IPS DF 19.7 (cell line): ENCODE measurements around the gene PTPRN2.

Experiments
- DNase-seq: peaks from one replicate; pipeline ENCODE4 v3.0.0-alpha.2; 2013; ENCODE audit warnings: low read depth, low spot score

Gene PTPRN2

DNA sequence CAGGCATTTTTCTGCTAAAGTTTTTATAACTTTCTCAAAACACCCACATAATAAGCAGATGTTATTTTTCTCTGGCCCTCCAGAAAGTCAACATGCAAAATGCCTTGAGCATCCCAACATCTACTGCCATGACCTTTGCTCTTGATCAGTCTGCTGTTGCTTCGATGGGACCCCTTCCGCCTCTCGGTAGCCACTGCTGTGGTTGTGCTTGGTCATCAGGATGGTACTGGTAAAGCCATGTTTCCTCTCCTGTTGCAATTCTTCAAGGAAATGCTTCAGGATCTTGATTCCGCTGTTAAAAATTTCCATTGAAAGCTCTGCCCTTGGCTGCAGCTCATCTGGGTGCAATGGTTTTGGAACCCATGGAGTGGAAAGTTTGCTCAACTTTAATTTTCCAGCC lies 717.8 kb downstream of the PTPRN2 start:
- no peak for DNase-seq

DNA sequence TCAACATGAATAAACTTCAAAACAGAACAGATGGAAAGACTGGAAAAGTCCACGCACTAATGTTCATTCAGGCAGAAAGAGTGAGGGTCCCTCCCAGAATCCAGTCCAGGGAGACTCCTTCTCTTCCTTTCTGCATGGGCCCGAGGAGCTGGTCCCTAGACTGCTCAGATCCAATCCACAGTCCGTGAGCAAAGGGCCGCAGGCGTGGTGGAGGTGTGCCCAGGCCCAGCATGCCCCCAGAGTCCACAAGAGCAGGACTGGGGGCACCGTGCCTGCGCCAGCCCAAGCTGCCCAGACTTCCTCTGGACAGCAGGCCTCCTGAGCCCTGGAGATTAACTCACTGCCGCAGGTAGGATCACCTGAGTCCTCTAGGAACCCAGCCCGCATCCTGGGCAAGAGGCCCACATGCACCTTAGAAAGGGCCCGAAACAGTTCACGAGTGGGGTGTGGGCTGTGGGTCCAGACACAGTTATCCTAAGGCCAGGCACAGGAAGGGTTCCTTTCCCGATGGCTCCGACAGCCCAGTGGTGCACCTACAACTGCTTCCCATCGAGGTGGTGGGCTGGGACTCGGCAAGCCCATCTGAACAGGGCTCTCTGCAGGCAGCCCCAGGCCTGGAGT lies 719.8 kb downstream of the PTPRN2 start:
- no peak for DNase-seq

DNA sequence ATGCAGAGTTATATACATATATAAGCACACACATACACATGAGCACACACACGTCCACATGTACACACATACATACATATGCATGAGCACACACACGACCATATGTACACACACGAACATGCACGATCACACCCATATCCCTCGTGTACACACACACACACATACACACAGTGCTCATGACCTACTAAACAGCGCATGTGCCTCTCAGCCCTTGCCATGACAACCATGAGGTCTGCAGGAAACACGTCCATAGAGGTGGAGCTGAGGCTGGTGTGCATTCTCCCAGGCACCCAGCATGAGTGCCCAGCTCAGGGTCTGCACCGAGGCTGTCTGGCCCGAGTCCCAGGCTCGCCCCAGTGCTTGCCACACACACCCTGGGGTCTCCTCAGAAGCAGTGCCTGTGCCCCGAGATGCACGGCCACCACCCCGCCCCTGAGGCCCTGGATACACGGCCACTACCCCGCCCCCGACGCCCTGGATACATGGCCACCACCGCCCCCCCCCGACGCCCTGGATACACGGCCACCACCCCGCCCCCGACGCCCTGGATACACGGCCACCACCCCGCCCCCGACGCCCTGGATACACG lies 721.2 kb downstream of the PTPRN2 start:
- DNase-seq, result no peak

DNA sequence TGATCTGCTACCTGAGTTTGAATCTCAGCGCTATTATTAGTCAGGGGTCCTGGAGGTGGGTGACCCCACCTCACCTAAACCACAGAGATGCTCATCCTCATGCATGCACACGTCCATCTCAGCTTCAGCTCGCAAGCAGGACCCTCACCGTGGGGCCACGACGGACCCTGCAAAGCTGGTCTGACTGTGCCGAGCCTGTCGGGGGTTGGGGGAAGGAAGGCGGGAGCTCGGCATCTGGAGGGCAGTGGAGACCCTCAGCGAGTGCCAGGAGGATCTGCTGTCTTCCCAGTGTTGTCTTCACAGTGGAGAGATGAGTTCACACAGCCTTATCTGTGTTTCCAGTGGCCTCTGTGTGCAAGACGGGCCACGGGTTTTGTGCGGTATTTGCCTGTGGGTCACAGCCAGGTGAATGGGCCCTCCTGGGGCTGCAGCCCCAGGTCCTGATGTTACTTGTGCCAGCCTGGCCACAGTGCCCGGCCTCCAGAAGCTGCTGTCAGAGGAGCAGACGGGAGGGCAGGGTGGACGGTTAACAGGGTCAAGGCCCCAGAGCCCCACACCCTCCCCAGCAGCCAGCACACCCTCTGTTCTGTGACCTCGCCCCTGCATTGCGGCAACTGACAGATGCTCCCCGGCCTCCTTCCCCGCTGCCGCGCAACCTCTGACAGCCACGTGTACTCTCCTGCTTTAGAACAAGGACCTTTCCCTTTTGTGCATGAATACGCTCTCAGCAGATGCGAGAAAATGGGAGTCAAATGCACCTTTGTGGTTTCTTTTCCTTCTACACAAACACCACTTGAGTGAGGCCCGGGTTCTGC lies 722.1 kb downstream of the PTPRN2 start:
- no peak for DNase-seq

DNA sequence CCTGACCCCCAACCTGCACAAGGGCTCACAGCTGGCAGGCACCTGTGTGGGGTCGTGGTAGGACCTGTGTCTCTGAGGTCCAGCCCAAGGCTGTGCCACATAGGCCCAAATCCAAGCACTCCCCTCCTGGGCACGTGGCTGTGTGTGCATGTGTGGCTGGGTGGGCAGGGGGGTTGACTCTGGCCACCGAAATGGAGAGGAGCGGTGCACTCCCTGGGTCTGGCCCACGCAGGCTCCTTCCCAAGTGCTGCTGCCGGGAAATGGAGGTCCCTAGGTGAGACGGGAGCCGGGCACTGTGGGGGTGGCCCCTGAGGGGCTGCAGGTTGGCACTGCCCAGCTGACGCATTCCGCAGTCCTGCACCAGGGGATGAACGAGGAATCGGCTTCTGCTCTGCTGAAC lies 722.7 kb downstream of the PTPRN2 start:
- no peak for DNase-seq

DNA sequence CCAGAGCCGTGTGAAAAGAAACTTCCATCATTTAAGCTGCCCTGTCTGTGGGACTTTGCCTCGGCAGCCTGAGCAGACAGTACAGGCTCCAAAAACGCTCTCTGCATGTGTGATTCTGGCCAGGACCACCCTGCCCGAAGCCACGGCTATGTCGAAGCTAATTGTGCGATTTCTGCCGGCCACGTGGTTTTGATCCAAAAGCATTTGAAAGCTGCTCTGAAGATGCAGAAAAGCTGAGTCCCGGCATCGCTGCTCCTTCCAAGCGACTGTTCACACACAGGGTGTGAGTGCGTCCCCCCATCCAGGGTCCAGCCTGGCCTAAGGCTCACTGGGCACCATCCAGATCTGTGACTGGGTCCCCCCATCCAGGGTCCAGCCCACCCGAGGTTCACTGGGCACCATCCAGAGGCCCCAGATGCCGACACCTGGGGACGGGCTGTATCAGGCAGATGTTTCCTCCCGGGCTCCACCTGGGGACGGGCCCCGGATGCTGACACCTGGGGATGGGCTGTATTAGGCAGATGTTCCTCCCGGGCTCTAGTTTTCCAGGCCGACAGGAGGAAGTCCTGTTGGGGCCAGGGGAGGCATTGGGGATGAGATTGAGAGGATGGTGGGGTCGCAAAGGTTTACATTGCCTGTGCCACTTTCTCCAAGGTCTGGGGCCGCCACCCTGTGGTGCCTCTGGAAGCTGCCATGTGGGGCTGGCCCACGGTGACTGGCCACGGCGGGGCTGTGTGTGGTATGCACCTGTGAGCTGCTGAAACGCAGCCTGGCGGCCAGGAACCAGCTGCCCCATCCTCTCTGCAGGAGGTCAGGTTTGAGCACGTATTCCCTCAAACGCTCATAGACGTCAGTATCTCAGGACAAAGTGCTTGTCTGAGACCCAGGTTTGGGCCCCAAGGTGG lies 723.5 kb downstream of the PTPRN2 start:
- no peak for DNase-seq

DNA sequence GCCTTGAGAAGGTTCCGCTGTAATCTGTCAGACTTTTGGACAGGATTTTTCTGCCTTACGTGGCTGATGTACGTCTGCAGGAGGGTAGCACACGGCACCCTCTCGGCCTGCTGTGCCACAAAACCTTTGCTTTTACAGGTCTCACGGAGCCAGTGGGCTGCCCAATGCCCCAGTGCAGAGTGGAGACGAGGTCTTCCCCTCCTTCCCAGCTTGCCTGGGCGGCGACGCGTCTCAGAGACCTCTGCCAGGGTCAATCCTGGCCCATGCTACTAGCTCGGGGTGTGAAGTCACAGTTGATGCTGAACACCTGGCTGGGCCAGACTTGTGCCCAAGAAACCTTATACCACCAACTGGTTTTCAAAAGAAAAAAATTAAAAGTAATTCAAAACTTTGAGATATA lies 724.4 kb downstream of the PTPRN2 start:
- DNase-seq, result no peak

DNA sequence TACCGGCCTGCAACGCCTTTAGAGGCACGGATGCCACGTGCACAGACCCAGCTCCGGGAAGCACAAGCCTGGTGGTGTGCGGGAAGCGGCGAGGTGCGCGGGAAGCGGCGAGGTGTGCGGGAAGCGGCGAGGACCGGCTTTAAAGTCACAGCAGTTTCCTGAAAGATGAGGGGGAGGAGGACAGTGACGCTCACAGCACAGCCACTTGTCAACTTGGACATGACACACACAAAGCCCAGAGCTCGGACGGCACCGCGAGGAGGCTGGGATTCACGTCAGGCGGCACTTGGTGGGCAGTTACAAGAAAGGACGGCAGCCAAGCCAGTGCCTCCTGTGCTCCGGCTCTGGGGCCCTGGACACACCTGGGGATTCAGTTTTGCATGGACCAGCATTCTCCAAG lies 724.9 kb downstream of the PTPRN2 start:
- DNase-seq, result no peak

DNA sequence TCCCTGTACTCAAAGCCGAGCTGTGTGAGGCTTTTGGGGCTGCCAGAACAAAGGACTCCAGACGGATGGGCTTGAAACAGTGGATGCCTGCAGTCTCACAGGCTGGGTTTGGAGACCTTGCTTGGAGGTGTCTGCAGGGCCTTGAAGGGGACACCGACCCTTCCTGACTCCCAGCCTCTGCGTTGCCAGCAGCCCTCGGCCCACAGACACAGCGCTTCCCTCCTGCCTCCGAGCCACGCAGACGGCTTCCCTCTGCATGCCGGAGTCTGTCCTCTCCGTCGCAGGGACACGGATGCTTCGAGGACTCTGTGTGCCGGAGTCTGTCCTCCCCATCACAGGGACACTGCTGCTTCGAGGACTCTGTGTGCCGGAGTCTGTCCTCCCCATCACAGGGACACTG lies 726.1 kb downstream of the PTPRN2 start:
- no peak for DNase-seq

DNA sequence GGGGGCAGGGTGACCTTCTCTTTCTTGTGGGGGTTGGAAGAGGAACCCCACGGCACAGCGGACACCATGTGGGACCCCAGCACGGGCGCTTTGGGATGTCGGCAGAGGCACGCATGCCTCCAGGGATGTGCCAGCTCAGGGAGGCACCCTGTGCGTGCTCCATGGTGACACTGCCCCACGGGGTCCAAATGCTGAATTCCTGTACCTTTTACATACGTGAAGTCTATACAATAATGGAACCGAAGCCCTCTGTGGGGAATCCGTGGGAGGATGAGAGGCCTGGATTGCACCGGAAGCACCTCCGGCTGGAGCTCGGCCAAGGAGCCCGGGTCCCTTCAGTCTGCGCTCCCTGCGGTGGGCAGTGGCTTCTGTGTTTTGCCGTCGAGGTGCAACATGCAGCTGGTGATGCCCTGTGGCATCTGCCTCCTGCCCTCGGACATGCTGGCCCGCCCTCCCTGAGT lies 726.6 kb downstream of the PTPRN2 start:
- DNase-seq, result no peak

DNA sequence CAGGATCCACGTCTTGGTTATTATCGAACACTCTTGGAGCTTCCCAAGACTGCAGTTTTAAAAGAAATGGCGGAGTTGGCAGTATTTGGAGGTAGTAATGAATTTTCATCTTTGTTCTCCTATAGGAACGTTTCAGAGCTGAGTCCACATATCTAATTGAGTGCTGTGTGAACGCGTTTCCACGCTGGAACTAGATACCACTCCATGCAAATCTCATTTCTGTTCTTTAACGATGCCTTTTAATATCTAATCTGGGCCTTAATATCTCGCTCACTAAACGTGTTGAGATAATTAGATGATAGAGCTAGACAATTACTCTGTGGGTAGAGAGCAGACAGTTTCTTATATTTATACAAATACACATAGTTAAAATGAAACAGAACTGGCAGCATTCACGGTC lies 727.2 kb downstream of the PTPRN2 start:
- no peak for DNase-seq

DNA sequence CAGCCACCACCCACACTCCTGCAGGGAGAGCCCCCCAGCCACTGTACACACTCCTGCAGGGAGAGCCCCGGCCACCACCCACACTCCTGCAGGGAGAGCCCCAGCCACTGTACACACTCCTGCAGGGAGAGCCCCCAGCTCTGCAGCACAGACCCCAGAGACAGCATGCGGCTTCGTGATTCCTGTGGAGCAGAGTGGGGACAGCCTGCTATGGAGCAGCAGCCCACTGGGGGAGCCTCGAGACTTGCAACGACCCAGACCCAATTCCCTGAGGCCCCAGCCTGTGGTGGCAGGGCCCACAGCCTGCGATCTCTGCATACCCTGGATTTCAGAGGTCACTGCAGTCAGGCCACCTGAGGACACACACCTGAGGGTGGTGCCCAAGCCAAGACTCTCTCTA lies 727.7 kb downstream of the PTPRN2 start:
- no peak for DNase-seq

DNA sequence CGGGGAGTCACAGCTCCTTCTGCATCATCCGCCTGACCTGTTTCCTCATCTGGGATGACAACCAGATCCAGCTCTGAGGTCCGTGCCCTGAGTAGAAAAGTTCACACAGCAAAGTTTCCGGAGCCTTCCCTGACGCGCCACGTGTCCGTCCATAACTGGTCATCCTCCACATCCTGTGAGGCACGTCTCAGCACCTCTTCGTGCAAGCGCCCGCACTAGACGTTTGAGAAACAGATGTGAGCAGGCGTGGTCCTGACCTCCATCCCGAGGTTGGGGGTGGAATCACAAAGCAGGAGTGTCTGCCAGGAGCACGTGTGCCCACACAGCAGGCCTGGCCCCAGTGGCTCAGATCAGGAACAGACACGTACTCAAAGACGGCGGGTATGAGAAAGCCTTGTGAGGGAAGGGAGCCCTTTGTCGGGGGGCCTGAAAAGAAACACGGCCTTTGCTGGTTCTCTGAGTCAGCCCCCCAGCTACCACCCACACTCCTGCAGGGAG lies 730.0 kb downstream of the PTPRN2 start:
- DNase-seq, result no peak

DNA sequence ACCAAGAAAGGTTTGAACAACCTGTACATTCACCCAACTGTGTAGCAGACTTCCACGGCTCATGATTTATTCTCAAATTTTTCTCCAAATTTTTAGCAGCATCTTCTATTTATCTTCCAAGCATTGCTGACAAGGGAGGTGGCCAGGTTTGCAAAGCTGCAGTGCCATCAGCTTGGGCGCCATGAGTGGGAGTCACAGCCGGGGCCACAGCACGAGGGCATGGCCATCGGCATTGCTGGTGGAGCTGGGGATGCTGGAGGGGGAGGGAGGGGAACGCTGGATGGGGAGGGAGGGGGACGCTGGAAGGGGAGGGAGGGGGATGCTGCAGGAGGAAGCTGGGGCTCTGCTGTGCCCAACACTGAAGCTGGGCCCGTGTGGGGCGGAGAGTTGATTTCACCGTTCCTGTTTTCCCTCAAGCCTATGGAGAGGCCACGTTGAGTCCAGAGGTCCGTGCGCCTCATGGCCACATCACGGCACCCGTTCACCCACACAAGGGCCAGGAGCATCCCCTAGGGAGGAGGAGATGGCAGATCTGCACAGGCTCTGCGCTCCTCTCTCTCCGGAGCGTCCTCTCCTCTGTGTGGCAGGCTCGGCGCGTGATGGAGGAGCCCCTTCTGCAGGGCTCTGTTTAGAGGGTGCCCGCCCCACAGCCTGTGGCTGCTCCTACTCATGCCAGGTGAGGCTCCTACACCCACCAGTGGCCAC lies 730.6 kb downstream of the PTPRN2 start:
- DNase-seq, result no peak

DNA sequence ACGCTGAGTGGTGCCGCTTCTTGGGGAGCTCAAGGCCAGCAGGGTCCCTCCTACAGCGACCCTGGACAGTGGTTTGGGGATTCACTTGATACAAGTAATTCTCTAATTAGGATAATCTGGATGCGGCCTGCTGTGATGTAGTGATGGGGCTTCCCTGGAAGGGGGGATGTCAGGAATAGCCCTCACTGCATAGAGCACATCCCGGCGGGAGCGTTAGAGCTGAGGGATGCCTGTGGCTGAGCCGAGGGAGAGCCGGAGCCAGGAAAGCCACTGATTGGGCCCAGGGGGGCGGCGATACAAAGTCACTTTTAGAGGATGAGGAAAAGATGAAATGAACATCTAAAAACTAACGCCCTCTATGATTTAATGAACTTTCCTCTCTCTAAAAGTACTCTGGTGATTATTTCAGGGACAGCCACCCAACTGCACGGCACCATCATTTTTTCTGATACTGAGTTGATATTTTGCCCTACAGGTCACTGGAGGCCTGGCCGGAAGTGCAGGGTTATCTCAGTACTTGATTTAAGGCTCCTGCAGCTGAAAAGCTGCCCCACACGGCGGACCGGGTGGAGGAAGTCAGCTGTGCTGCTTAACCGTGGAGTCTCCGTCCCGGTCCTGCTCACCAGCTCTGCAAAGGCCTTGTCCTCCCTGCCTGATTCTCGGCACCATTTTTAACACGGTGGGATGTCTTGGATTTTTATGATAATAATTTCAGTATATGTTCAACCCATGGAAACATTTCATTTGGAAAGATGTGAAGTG lies 732.0 kb downstream of the PTPRN2 start:
- no peak for DNase-seq

DNA sequence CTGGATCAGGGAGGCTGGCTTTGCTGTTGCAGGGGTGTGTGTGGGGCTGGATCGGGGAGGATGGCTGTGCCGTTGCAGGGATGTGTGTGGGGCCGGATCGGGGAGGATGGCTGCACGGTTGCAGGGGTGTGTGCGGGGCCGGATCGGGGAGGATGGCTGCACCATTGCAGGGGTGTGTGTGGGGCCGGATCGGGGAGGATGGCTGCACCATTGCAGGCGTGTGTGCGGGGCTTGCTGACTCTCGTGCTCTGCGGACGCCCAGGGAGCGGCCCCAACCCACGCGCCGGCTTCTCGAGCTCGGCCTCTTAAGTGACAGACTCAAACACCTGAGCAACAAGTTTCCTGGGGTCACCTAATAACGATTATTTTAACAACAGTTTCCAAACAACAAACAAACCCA lies 732.6 kb downstream of the PTPRN2 start:
- no peak for DNase-seq

DNA sequence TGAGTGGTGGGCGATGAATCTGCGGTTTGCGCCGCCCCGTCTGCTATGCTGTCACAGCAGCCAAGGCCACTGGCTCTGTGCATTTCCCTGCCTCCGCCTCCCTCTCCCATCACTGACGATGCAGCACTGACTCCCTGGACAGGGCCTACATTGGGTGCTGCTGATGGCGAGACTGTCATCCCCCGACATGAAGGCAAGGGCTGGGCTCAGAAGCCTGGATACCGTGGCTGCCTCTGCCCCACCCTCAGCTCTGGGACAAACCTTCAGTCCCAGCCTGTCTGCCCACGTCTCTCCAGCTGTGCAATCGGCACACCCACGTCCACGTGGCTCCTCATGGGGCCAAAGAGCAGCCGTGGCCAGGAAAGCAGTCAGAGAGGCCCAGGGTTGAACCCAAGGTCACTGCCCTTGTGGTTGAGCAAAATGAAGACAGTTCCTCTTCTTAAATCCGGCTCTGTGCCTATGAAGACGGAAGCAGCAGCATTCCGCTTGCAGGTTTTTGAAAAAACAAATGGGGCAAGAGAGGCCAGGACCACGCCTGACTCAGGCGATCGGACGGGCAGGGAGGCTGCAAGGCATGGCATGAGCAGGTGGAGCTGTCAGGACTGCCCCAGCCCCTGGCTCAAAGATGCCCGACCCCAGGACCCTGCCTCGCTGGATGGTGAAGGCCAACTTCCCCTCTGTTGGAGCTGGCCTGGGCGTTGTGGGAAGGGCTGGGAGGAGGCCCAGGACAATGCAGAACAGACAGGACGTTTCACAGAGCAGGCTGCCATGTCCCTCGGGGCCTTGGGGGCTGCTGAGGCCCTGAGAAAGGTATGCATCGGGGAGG lies 733.3 kb downstream of the PTPRN2 start:
- DNase-seq, result no peak

DNA sequence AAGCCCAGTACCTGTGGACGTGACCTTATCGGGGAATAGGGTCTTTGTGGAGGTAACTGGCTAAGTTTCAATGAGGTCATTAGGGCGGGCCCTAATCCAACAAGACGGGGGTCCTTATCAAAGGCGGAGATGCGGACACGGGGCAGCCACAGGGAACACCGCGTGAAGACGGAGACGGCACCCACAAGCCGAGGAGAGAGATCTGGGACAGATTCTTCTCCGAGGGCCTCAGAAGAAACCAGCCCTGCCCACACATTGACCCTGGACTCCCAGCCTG lies 733.9 kb downstream of the PTPRN2 start:
- DNase-seq, result no peak

DNA sequence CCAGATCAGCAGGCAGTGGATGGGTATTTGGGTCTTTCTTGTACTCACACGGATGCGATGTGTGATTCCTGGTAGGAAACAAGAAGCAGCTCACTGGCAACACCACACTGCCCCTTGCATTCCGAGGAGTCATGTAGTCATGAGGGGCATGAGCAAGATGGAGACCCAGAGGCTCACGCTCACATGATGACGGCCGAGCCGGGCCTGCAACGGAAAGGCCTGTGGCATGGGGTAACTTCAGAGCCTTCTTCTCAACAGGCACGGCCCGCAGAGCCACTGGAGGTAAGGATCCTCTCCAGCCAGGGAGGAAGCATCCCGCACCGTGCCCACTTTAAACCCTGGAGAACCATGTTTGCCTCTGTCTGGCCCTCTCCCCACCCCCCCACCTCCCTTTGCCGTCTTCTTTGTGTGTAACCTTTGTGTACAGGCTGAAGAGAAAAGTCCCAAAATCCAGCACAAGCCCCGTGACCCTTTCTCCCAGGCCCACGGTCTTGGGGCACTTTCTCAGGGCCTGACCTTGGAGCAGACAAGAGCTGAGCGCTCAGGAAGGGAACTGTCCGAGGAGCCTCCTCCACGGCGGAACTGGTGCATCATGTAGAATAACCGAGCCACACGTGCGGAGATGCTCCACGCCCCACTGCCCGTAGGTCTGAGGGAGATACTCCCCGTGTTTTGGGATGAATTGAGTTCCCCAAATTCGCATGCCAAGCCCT lies 734.4 kb downstream of the PTPRN2 start:
- no peak for DNase-seq
